GM12878 (cell line): Measurements from ENCODE around the gene GAGE10. TPM values are rescaled to one million over a fixed set of nuclear protein-coding genes. Genes with fewer than 3 reads are reported as not detected.
"Not testable (repeated sequence)": the region's sequence is repeated elsewhere in the genome, so short reads cannot be mapped to it uniquely, and the experiment has no call there.

Experiments
- ATAC-seq: fragments of 200-7000 bp; cut with Tn5 transposase; 3 replicates; pipeline ENCODE4 v1.9.1; 2020; ENCODE audit warnings: mild to moderate bottlenecking, moderate library complexity
- BruUV-seq: library from RNA; stranded (reverse); fragments of 400-500 nt; replicated peaks from 2 replicates; lab custom pipeline; 2021; lab: Mats Ljungman, UMichigan
- CTCF ChIA-PET: fragments of 300-600 bp; sonication (Branson Sonifier 250); formaldehyde crosslinking; extraction: SDS; loops from one replicate; lab custom pipeline; 2021; ENCODE audit warnings: inconsistent platforms; lab: Yijun Ruan, JAX
- POLR2A ChIA-PET: fragments of 350-600 bp; formaldehyde crosslinking; extraction: SDS; loops from one replicate; lab custom pipeline; 2021; ENCODE audit warnings: inconsistent platforms; lab: Charles Lee
- RAD21 ChIA-PET: fragments of 300-600 bp; sonication (Branson Sonifier 250); formaldehyde crosslinking; loops from one replicate; lab custom pipeline; 2023; ENCODE audit warnings: antibody characterized with exemption; ENCODE audit not compliant: unreplicated experiment; lab: Charles Lee
- SMC1A ChIA-PET: fragments of 300-600 bp; sonication (Branson Sonifier 250); formaldehyde crosslinking; loops from one replicate; lab custom pipeline; 2023; ENCODE audit not compliant: unreplicated experiment, uncharacterized antibody; lab: Charles Lee
- DNase-seq: peaks from one replicate; pipeline ENCODE4 v3.0.0-alpha.2; 2011; ENCODE audit warnings: low read depth, low spot score
- FAIRE-seq: peaks from 3 replicates; lab custom pipeline; 2011; peaks lifted over from hg19 to GRCh38; lab: Jason Lieb, UNC
- H2AFZ ChIP-seq: 2 replicates; pipeline ENCODE4 v1.6.0; 2011; ENCODE audit warnings: low read depth, low read length, control low read depth; ENCODE audit not compliant: control insufficient read depth
- H3K27ac ChIP-seq: 2 replicates; pipeline ENCODE4 v1.5.1; 2011; ENCODE audit warnings: control low read depth; ENCODE audit not compliant: control insufficient read depth, insufficient read depth
- H3K27me3 ChIP-seq, 2 experiments: replicated peaks in 1 of 2; 2 replicates each; pipeline versions ENCODE4 v1.6.0 to v1.6.1; 2011; ENCODE audit warnings: low read length in 1 of 2; ENCODE audit not compliant: control insufficient read depth in 2 of 2, insufficient read depth in 2 of 2
- H3K36me3 ChIP-seq, 2 experiments: 2 replicates each; pipeline ENCODE4 v1.5.1; 2011; ENCODE audit warnings: low read length in 1 of 2; ENCODE audit not compliant: control insufficient read depth in 2 of 2, insufficient read depth in 2 of 2
- H3K4me1 ChIP-seq: 2 replicates; pipeline ENCODE4 v1.6.1; 2011; ENCODE audit warnings: mild to moderate bottlenecking, low read length, moderate library complexity, mixed read lengths; ENCODE audit not compliant: control insufficient read depth, insufficient read depth
- H3K4me2 ChIP-seq: 2 replicates; pipeline ENCODE4 v1.6.0; 2011; ENCODE audit warnings: control low read depth; ENCODE audit not compliant: control insufficient read depth, insufficient read depth
- H3K4me3 ChIP-seq: fragments of 200-600 bp; sonication (generic); 2 replicates; pipeline ENCODE4 v1.5.1; 2016
- H3K79me2 ChIP-seq: 2 replicates; pipeline ENCODE4 v1.6.0; 2011; ENCODE audit warnings: low read length; ENCODE audit not compliant: control insufficient read depth, insufficient read depth
- H3K9ac ChIP-seq: 2 replicates; pipeline ENCODE4 v1.8.0; 2011; ENCODE audit warnings: low read length, control low read depth, mixed read lengths; ENCODE audit not compliant: control insufficient read depth, insufficient read depth
- H3K9me3 ChIP-seq: replicated peaks from 3 replicates; pipeline ENCODE4 v1.5.1; 2011; ENCODE audit warnings: mild to moderate bottlenecking, low read length; ENCODE audit not compliant: control insufficient read depth, insufficient read depth
- H4K20me1 ChIP-seq: 2 replicates; pipeline ENCODE4 v1.6.0; 2011; ENCODE audit not compliant: control insufficient read depth, insufficient read depth
- WGBS: methylation state at CpG from one replicate; pipeline ENCODE4 v1.1.6; 2016; ENCODE audit warnings: low lambda C conversion rate; ENCODE audit not compliant: insufficient replicate concordance, insufficient coverage; ENCODE audit errors: missing lambda C conversion rate; 5-methylcytosine and 5-hydroxymethylcytosine counted together
- in situ Hi-C: fragments of 300-500 bp; cut with MboI; formaldehyde crosslinking; loops from 9 replicates; pipeline ENCODE4 v1.14.3; 2018; ENCODE audit warnings: mixed read lengths
- intact Hi-C: fragments of 100-400 bp; cut with micrococcal nuclease; formaldehyde crosslinking; loops from one replicate; pipeline ENCODE4 v1.14.2; 2022; ENCODE audit not compliant: unreplicated experiment
- polyA plus RNA-seq, 11 experiments: library from polyadenylated mRNA; depleted of rRNA in 4 of 11; unstranded in 6 of 11; stranded (reverse) in 5 of 11; fragments of >200 nt; fragmentation: Nextera tagmentation in 4 of 11; fragmentation: Illumina TruSeq in 1 of 11; extraction: Ambion mirVana in 4 of 11; extraction: Trizol in 1 of 11; gene quantifications; 1 replicate in 1 of 11; 2 replicates in 10 of 11; pipeline versions ENCODE4 v1.2.1 to v1.2.3, GENCODE V29; 2011 to 2016; ENCODE audit warnings: inconsistent platforms in 2 of 11, missing spikeins in 2 of 11, low read depth in 1 of 11
- total RNA-seq, 4 experiments: library from RNA; depleted of rRNA in 3 of 4; stranded (reverse); fragments of >200 nt in 3 of 4; fragmentation: Illumina TruSeq in 1 of 4; extraction: Trizol in 1 of 4; gene quantifications; 2 replicates each; pipeline versions ENCODE4 v1.2.1 to v1.2.3, GENCODE V29; 2013 to 2021

GAGE10 gene
- total and polyA plus RNA-seq, 10 of the 15 experiments (the other 5 are each of a cell fraction or from before 2014, with no cell fraction given) = not detected

GRCh38 chrX:49323735-49324134 is 20.3 kb downstream of the GAGE10 start:
- ATAC-seq, H3K9me3 ChIP-seq, H3K4me2 ChIP-seq, H3K36me3 ChIP-seq, H3K4me3 ChIP-seq, H3K27me3 ChIP-seq, DNase-seq, in situ Hi-C loops, H3K4me1 ChIP-seq, CTCF ChIA-PET, SMC1A ChIA-PET, H3K79me2 ChIP-seq, H2AFZ ChIP-seq, H3K27ac ChIP-seq, H3K9ac ChIP-seq, H4K20me1 ChIP-seq, RAD21 ChIA-PET, intact Hi-C loops, FAIRE-seq, BruUV-seq, POLR2A ChIA-PET: not testable (repeated sequence)
- 59% methylated on average over 3 of the region's 7 CpGs for WGBS

GRCh38 chrX:49330421-49330820 is 27.0 kb downstream of the GAGE10 start:
- FAIRE-seq, in situ Hi-C loops, ATAC-seq: not testable (repeated sequence)

GRCh38 chrX:49331282-49331681 is 27.8 kb downstream of the GAGE10 start, which contains the start of gene GAGE13:
Gene GAGE13 (plus strand): TSS chrX:49331582. CDS start chrX:49332738, 1,156 bp downstream.
- H3K9me3 ChIP-seq, H3K27me3 ChIP-seq, intact Hi-C loops, H4K20me1 ChIP-seq, H2AFZ ChIP-seq, POLR2A ChIA-PET, BruUV-seq, H3K27ac ChIP-seq, FAIRE-seq, ATAC-seq, H3K79me2 ChIP-seq, H3K4me1 ChIP-seq, H3K9ac ChIP-seq, SMC1A ChIA-PET, H3K4me2 ChIP-seq, RAD21 ChIA-PET, DNase-seq, in situ Hi-C loops, CTCF ChIA-PET, H3K36me3 ChIP-seq, H3K4me3 ChIP-seq: not testable (repeated sequence)
- no CpG with 5 or more reads among the region's 16 CpGs for WGBS

More at GRCh38 chrX:49330421-49330820, 27.0 kb downstream of the GAGE10 start:
- H3K9ac ChIP-seq, H3K4me2 ChIP-seq, intact Hi-C loops, CTCF ChIA-PET, H2AFZ ChIP-seq, H3K27ac ChIP-seq, H3K79me2 ChIP-seq, DNase-seq, H3K36me3 ChIP-seq, SMC1A ChIA-PET, H3K4me3 ChIP-seq, H4K20me1 ChIP-seq, H3K27me3 ChIP-seq, BruUV-seq, RAD21 ChIA-PET, H3K9me3 ChIP-seq, H3K4me1 ChIP-seq, POLR2A ChIA-PET: not testable (repeated sequence)
- WGBS = 30% methylated on average over 4 of the region's 11 CpGs

- H3K4me3 ChIP-seq, RAD21 ChIA-PET, H3K27ac ChIP-seq, H3K79me2 ChIP-seq, ATAC-seq, DNase-seq, H3K9ac ChIP-seq, H4K20me1 ChIP-seq, in situ Hi-C loops, H3K36me3 ChIP-seq, CTCF ChIA-PET, H3K27me3 ChIP-seq, SMC1A ChIA-PET, H3K4me2 ChIP-seq, H3K9me3 ChIP-seq, H3K4me1 ChIP-seq, POLR2A ChIA-PET, H2AFZ ChIP-seq, FAIRE-seq, BruUV-seq, intact Hi-C loops: not testable (repeated sequence)
- WGBS = no CpG with 5 or more reads among the region's 26 CpGs
These were observed 28.4 kb downstream of the GAGE10 start for GRCh38 chrX:49331841-49332240.
